HG03175 (cell line): ENCODE data around the gene RPL22.
A peak's percentile ranks its signal among the peaks of the same experiment; 100 is the strongest.

ENCODE experiments used
- ATAC-seq: cut with Tn5 transposase; IDR thresholded peaks from one replicate; pipeline ENCODE4 v1.9.1; 2021; ENCODE audit warnings: mild to moderate bottlenecking, moderate library complexity; ENCODE audit not compliant: unreplicated experiment

Gene RPL22

DNA sequence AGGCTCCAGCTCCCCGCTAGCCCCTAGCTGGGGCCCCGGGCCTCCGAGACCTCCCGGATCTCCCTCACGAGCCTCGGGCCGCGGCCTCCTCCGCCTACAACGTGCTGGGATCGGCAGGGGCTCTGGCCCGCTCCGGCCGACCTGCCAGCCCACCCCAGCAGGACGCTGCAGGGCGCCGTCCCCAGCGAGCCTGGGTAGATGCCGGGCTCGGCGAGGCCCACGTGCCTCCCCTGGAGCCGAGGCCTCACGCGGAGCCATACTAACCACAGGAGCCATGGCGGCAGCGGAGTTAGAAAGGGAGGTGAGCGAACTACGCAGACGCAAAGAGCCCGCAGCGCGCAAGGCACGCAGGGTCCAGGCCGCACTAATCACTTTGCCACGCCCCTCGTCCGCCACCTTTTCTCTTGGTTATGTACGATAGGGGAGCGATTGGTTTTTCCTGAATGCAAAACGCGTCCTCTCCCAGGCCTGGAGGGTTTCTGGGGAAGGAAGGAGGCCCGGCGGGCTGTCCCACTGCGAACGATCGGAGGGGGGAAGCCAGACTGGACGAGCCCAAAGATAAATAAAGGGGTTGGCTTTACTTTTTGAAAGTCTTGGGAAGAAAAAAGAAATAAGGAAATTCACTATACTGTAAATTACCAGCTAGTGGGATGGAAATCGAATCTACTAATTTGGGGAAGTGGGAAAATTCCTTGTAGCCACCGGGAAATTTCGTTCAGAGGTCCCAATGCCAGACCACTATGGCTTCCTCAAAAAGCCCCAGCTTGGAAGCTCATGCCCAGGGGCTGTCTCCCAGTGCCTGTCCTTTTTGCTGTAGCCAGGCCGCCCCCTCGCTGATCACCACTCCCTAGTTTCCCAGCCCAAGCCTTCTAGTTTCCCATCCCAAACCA is at the start of gene RPL22:
RPL22 (minus strand) TSS at position 298 of the 890 bp plus-strand sequence; CDS start at position 276, 22 bp downstream.
- ATAC-seq, result peak; percentile 95

DNA sequence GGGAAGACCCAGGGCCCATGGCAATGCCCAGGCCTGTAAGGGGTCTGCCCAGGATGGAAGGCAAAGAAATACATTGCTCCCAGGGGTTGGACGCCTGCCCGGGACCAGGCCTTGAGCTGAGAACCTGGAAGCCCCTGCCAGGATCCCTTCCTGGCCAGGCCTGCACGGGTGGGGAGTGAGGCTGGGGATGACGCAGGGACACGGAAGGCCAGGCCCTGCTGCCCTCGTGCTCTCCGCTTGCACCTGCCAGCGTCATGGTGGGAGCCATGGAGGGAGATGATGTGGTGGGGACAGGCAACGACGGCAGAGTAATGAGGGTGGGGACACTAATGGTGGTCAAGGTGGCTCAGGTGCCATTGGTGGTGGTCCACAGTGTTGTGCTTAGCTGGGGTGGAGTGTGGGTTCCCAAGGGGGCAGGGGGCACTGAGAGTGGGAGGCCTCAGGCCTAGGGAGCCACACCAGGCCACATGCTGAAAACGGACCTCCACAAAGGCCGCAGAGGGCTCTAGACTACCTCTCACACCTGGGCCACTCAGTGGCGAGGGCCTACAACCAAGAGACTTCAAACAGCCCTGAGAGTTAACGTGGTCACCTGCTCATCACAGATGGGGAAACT is 48.9 kb upstream of the RPL22 start:
- ATAC-seq, result no peak

DNA sequence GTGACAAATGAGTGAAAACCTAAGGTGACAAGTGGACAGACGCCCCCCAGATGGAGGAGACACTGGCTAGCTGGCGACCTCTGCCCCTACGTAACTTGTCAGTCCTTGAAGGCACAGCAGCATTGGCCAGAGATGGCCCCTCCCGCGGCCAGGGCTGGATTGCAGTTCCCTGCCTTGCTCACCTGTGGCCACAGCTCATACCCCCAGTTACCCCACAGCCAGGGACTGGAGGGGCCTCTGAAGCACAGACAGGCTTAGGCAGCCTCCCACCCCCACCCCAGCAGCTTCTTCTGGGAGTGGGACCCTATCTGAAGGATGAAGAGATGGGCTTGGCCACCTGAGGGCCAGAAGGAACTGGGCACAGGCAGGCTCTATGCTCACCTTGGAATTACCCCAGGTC is 48.3 kb upstream of the RPL22 start:
- no peak for ATAC-seq

GRCh38 chr1:6246497-6247467 is 47.4 kb upstream of the RPL22 start:
- ATAC-seq, result no peak

GRCh38 chr1:6245869-6246496 is 46.6 kb upstream of the RPL22 start:
- ATAC-seq, result no peak

- no peak for ATAC-seq
Measured at GRCh38 chr1:6245086-6245868, 45.9 kb upstream of the RPL22 start.

DNA sequence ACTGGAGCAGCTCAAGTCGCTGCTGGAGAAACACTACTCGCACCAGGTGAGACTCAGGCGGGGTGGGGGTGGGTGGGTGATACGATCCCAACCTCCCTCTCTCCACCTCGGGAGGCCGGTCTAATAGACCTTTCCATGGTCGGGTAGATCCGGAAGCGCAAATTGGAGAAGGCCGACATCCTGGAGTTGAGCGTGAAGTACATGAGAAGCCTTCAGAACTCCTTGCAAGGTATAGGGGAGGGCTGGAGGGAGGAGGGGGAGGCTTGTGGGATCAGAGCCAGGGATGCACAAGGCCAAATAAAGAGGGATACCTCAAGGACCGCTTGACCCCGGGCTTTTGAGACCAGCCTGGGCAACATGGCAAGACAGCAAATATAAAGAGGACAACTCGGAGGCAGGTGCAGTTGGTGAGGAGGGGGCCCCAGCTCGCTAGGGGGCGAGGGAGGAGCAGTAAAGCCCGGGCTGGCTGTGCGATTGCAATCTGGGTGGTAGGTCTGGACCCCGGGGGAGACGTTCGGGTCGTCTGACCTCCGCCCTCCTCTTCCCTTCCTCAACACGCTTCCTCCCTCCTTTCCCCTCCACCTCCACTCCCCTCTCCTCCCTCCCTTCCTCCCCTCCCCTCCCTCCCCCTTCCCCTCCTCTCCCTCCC is 45.1 kb upstream of the RPL22 start:
- no peak for ATAC-seq

GRCh38 chr1:6243993-6244392 is 44.6 kb upstream of the RPL22 start, which contains the start of gene HES3:
Gene HES3 (plus strand): TSS chr1:6244179. CDS start chr1:6244366, 187 bp downstream.
- no peak for ATAC-seq

DNA sequence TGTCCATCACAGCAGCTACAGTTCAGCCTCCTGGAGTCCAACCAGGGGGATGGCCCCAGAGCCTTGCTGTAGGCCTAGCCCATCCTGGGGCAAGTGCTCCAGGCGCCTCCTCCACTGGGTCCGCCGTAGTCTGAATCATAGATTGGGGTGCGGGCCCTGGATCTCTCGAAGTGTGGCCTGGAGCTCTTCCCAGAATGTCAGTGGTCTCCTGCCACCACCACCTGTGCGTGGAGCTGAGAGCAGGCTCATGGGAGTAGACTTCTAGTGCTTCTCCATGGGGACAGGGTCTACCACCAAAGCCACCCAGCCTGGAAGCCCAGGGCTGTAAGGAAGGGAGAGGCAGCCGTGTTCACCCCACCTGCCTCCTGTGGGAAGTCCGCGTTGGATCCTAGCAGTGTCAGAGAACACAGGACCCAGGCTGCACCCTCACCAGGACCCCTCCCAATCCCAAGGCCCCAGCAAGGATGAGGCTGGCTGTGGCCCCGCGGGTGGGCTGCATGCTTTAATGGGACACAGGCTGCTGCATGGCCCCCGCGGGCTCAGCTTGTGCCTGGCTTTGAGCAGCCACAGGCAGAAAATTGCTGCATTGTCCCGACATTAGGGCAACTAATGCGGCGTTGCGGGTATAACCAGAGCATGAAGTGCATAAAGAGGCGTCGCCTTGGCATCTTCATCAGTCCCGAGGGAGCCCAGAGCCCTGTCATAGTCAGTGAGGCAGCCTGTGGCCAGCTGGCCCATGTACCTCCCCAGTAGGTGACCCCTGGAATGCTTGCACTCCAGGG is 43.8 kb upstream of the RPL22 start:
- ATAC-seq, result no peak

GRCh38 chr1:6241887-6242740 is 42.7 kb upstream of the RPL22 start:
- no peak for ATAC-seq

- ATAC-seq, result no peak
Measured at GRCh38 chr1:6241107-6241886, 41.9 kb upstream of the RPL22 start.

DNA sequence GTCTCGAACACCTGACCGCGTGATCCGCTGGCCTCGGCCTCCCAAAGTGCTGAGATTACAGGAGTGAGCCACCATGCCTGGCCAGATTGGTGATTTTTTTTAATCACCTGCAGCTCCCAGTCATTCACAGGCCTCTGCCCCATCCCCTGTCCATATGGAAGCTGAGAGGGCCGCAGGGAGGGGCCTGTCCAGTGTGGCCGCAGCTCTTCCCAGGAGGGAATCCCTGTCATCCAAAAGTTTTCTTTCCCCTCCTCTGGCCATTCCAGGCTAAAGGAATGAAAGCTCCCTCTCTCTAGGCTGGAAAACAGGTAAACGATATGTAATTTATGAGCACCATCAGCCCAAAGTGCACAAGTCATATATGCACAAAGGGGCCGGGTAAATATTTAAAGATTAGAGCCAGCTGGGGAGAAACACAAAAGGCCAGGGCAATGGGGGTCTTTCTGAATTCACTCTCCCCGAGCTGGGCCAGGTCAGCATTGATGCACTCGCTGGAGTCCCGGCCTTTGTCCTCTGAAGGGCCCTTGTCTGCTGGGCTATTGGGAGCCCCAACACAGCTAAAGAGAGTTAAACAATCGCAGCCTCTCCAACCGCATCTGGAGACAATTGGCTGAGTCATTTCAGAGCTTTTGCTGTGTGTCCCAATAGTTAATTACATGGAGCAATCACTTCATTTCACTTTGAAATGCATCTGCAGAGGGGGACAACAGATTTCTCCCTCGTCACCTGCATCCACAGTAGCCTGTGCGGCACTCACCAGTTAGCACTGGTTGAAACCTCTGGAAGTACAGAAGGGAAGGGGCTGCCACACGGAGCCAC is 40.8 kb upstream of the RPL22 start:
- ATAC-seq, result no peak

DNA sequence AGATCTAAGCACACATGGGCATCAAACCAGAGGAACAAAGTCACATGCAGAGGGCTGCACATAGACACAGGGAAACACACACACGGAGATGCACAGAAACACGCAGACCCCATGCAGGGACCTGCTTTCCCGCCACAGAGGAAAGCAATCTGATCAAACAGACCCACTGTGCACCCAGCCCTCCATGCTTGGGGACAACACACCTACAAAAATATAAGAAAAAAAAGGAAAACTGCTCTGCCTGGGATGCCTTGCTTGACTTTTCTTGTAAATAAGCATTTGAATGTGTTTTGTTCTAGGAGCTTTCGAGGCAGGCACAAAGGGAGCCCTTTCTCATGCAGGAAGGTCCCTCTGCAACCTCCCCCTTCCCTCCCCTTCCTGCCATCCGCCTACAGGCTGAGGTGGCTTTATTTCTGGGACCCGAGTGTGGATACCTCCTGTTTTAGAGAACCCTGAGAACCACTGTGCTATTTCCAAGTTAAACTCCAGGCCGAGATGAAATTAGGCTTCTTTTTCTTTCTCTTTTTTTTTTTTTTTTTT is 39.9 kb upstream of the RPL22 start:
- no peak for ATAC-seq

GRCh38 chr1:6237093-6237492 is 37.7 kb upstream of the RPL22 start:
- ATAC-seq, result no peak

DNA sequence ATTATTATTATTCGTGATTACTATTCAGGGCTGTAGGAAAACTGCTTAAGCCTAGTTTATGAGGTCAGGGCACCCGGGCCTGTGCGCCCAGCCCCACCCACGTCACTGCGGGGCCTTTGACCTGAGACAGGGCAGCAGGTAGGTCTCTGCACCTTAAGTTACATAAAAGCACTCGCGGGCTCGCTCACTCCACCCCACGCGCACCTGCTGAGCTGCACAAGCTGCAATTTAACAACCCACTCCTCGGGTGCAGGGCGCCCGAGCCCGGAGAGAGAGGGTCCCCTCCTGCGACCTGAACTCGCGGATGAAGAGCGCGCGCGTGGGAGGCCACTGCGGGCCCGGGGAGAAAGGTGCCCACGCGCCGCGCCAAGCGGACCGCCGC is 35.9 kb upstream of the RPL22 start:
- no peak for ATAC-seq
